Astrocyte (in vitro differentiated cells and primary cell): ENCODE results near the gene SPIB. TPM values are rescaled to one million over a fixed set of nuclear protein-coding genes. Genes with fewer than 3 reads are reported as not detected.

ENCODE experiments used
- DNase-seq: peaks from one replicate; pipeline ENCODE4 v3.0.0-alpha.2; 2010; ENCODE audit warnings: low read depth
- FAIRE-seq: peaks from 2 replicates; lab custom pipeline; 2011; peaks lifted over from hg19 to GRCh38; lab: Jason Lieb, UNC
- H2AFZ ChIP-seq: 2 replicates; pipeline ENCODE4 v1.6.0; 2012; ENCODE audit warnings: low read depth, low read length, inconsistent platforms
- H3K27ac ChIP-seq: 2 replicates; pipeline ENCODE4 v1.5.1; 2011; ENCODE audit warnings: low read depth, low read length, inconsistent platforms
- H3K27me3 ChIP-seq: 2 replicates; pipeline ENCODE4 v1.6.0; 2011; ENCODE audit warnings: low read length, inconsistent platforms; ENCODE audit not compliant: insufficient read depth
- H3K36me3 ChIP-seq: 2 replicates; pipeline ENCODE4 v1.5.1; 2011; ENCODE audit warnings: low read length, inconsistent platforms; ENCODE audit not compliant: insufficient read depth
- H3K4me1 ChIP-seq: 2 replicates; pipeline ENCODE4 v1.5.1; 2011; ENCODE audit warnings: low read length, inconsistent platforms; ENCODE audit not compliant: insufficient read depth
- H3K4me2 ChIP-seq: 2 replicates; pipeline ENCODE4 v1.6.0; 2012; ENCODE audit warnings: low read length, inconsistent platforms
- H3K4me3 ChIP-seq: 2 replicates; pipeline ENCODE4 v1.5.1; 2011; ENCODE audit warnings: low read depth, mild to moderate bottlenecking, low read length, inconsistent platforms; ENCODE audit not compliant: insufficient read depth
- H3K79me2 ChIP-seq: 2 replicates; pipeline ENCODE4 v1.6.0; 2012; ENCODE audit warnings: mild to moderate bottlenecking, low read length, inconsistent platforms; ENCODE audit not compliant: insufficient read depth
- H3K9ac ChIP-seq: 2 replicates; pipeline ENCODE4 v1.6.0; 2012; ENCODE audit warnings: mild to moderate bottlenecking, low read length, inconsistent platforms
- H3K9me3 ChIP-seq: 2 replicates; pipeline ENCODE4 v1.5.1; 2012; ENCODE audit warnings: low read depth, mild to moderate bottlenecking, low read length, inconsistent platforms; ENCODE audit not compliant: insufficient read depth
- H4K20me1 ChIP-seq: 2 replicates; pipeline ENCODE4 v1.6.0; 2012; ENCODE audit warnings: low read length, inconsistent platforms; ENCODE audit not compliant: insufficient read depth
- H3K27ac Mint-ChIP-seq: one replicate; pipeline ENCODE4 v1.8.0; 2021; ENCODE audit warnings: mild to moderate bottlenecking, mixed read lengths; ENCODE audit not compliant: unreplicated experiment
- H3K27me3 Mint-ChIP-seq: one replicate; pipeline ENCODE4 v1.8.0; 2021; ENCODE audit warnings: low read depth, mixed read lengths; ENCODE audit not compliant: unreplicated experiment
- H3K36me3 Mint-ChIP-seq: one replicate; pipeline ENCODE4 v1.8.0; 2021; ENCODE audit warnings: low read depth, mixed read lengths; ENCODE audit not compliant: unreplicated experiment
- H3K4me1 Mint-ChIP-seq: one replicate; pipeline ENCODE4 v1.8.0; 2021; ENCODE audit warnings: low read depth, mixed read lengths; ENCODE audit not compliant: unreplicated experiment
- H3K4me3 Mint-ChIP-seq: one replicate; pipeline ENCODE4 v1.8.0; 2021; ENCODE audit warnings: mild to moderate bottlenecking, moderate library complexity, mixed read lengths; ENCODE audit not compliant: unreplicated experiment
- H3K9me3 Mint-ChIP-seq: one replicate; pipeline ENCODE4 v1.8.0; 2021; ENCODE audit warnings: mild to moderate bottlenecking, mixed read lengths; ENCODE audit not compliant: unreplicated experiment
- EZH2 ChIP-seq: IDR thresholded peaks from 2 replicates; pipeline ENCODE4 v1.6.1; 2012; ENCODE audit warnings: mild to moderate bottlenecking, low read length, inconsistent platforms; ENCODE audit not compliant: insufficient read depth
- total RNA-seq: library from RNA; stranded (reverse); gene quantifications from 2 replicates; pipeline ENCODE4 v1.2.1, GENCODE V29; 2021
- TF ChIP-seq, protein P1 (sequence below): IDR thresholded peaks from 2 replicates; pipeline ENCODE4 v1.5.1; 2011; ENCODE audit warnings: low read depth, mild to moderate bottlenecking, inconsistent platforms, low read length, moderate library complexity; ENCODE audit not compliant: insufficient read depth

SPIB gene
- total RNA-seq, 1 donor from 2014 or later: 0.14 TPM

DNA sequence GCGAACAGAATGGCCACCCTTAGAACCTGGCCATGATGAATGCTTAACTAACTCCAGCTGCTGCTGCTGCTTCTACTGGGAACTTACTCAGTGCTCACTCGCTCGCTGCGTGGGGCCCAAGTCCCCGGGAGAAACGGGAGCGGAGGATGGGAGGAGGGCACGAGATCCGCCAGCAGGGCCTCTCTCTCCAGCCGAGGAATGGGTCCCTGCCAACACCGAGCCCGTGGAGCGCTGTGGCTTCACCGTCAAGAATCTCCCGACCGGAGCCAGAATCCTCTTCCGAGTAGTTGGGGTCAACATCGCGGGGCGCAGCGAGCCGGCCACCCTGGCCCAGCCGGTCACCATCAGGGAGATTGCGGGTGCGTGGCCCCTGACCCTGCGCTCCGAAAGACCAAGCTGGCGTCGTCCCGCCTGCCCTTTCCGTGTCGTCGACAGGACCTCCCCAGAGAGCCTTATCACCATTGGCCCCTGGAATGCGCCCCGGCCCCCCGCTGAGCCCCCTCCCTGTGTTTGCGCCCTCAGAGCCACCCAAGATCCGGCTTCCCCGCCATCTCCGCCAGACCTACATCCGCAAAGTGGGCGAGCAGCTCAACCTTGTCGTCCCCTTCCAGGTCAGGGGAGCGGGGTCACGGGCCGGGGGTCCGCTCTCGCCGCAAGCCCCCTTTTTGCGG is 39.8 kb downstream of the SPIB start:
- Mint-ChIP-seq H3K9me3 (peaks cover 15% of the 10 kb centered on the region), H3K27ac (no peak overlapping the region), H3K4me3 (no peak overlapping the region), H3K36me3 (no peaks in the 10 kb centered on the region), H3K27me3 (peaks cover 2% of the 10 kb centered on the region), H3K4me1 (no peaks in the 10 kb centered on the region)
- H3K27me3 ChIP-seq: no peaks in the 10 kb centered on the region
- H3K9me3 ChIP-seq: no peaks in the 10 kb centered on the region
- no peak overlapping the region for H2AFZ ChIP-seq
- no peaks in the 10 kb centered on the region for H3K36me3 ChIP-seq
- H3K4me3 ChIP-seq: no peak overlapping the region
- no peaks in the 10 kb centered on the region for H4K20me1 ChIP-seq
- H3K9ac ChIP-seq: no peak overlapping the region
- H3K79me2 ChIP-seq: no peaks in the 10 kb centered on the region
- DNase-seq (no peak), FAIRE-seq (no peak)
- H3K4me1 ChIP-seq: peaks cover 5% of the 10 kb centered on the region
- no peak overlapping the region for H3K27ac ChIP-seq
- H3K4me2 ChIP-seq: no peak overlapping the region
- TF ChIP-seq, protein P1, sequence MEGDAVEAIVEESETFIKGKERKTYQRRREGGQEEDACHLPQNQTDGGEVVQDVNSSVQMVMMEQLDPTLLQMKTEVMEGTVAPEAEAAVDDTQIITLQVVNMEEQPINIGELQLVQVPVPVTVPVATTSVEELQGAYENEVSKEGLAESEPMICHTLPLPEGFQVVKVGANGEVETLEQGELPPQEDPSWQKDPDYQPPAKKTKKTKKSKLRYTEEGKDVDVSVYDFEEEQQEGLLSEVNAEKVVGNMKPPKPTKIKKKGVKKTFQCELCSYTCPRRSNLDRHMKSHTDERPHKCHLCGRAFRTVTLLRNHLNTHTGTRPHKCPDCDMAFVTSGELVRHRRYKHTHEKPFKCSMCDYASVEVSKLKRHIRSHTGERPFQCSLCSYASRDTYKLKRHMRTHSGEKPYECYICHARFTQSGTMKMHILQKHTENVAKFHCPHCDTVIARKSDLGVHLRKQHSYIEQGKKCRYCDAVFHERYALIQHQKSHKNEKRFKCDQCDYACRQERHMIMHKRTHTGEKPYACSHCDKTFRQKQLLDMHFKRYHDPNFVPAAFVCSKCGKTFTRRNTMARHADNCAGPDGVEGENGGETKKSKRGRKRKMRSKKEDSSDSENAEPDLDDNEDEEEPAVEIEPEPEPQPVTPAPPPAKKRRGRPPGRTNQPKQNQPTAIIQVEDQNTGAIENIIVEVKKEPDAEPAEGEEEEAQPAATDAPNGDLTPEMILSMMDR: no peak
- peak; percentile 52 for TF ChIP-seq EZH2

DNA sequence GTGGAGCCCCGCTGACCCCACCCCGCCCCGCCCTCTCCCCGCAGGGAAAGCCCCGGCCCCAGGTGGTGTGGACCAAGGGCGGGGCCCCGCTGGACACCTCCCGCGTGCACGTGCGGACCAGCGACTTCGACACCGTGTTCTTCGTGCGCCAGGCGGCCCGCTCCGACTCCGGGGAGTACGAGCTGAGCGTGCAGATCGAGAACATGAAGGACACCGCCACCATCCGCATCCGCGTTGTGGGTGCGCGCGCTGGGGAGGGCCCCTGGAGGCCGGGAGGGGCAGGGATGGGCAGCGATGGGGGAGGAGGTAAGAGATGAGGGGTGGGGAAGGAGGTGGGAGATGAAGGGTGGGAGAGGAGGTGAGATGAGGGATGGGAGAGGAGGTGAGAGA is 40.3 kb downstream of the SPIB start:
- Histone ChIP-seq H3K36me3 (no peaks in the 10 kb centered on the region), H3K9me3 (no peaks in the 10 kb centered on the region), H4K20me1 (no peaks in the 10 kb centered on the region), H3K4me2 (no peak overlapping the region), H2AFZ (no peak overlapping the region), H3K9ac (no peak overlapping the region), H3K4me1 (peaks cover 5% of the 10 kb centered on the region), H3K27ac (no peak overlapping the region), H3K27me3 (no peaks in the 10 kb centered on the region), H3K79me2 (no peaks in the 10 kb centered on the region), H3K4me3 (no peak overlapping the region)
- Mint-ChIP-seq H3K9me3 (peaks cover 13% of the 10 kb centered on the region), H3K27ac (no peak overlapping the region), H3K36me3 (no peaks in the 10 kb centered on the region), H3K4me3 (no peak overlapping the region), H3K27me3 (peaks cover 2% of the 10 kb centered on the region), H3K4me1 (no peaks in the 10 kb centered on the region)
- FAIRE-seq (no peak), DNase-seq (no peak)
- TF ChIP-seq EZH2: no peak
- TF ChIP-seq, protein P1: no peak

DNA sequence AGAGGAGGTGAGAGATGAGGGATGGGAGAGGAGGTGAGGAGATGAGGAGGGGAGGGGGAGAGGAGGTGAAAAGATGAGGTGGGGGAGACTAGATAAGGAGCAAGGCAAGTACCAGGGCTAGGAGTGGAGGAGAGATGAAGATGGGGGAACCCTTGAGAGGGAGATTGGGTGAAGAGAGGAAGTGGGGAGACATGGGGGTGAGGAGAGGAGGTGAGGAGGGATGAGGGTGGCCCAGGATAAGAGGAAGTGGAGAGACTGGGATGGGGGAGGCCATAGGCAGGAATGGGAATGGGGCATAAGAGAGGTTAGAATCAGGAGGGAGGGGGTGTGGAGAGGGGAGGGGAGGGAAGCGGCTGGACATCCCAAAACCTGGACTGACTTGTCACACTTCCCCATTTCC is 40.9 kb downstream of the SPIB start:
- H3K36me3 ChIP-seq: no peaks in the 10 kb centered on the region
- no peaks in the 10 kb centered on the region for H4K20me1 ChIP-seq
- no peaks in the 10 kb centered on the region for H3K36me3 Mint-ChIP-seq
- FAIRE-seq: no peak
- H3K9me3 ChIP-seq: no peaks in the 10 kb centered on the region
- no peaks in the 10 kb centered on the region for H3K27me3 ChIP-seq
- peaks cover 2% of the 10 kb centered on the region for H3K27me3 Mint-ChIP-seq
- peak overlapping the region; percentile 51 for H2AFZ ChIP-seq
- H3K27ac ChIP-seq: no peak overlapping the region
- H3K4me3 ChIP-seq: no peak overlapping the region
- no peak for DNase-seq
- H3K4me3 Mint-ChIP-seq: no peak overlapping the region
- no peak overlapping the region for H3K27ac Mint-ChIP-seq
- H3K79me2 ChIP-seq: no peaks in the 10 kb centered on the region
- TF ChIP-seq EZH2: no peak
- TF ChIP-seq, protein P1: no peak
- peaks cover 5% of the 10 kb centered on the region for H3K4me1 ChIP-seq
- H3K4me1 Mint-ChIP-seq: no peaks in the 10 kb centered on the region
- no peak overlapping the region for H3K9ac ChIP-seq
- H3K9me3 Mint-ChIP-seq: peaks cover 13% of the 10 kb centered on the region
- H3K4me2 ChIP-seq: peak overlapping the region; percentile 76
